Chondrocyte (in vitro differentiated cells): ENCODE data around the gene PANK1. TPM values are rescaled to one million over a fixed set of nuclear protein-coding genes. Genes with fewer than 3 reads are reported as not detected.

Experiments
- DNase-seq: peaks from one replicate; pipeline ENCODE4 v3.0.0; 2021; ENCODE audit warnings: mixed read lengths, low spot score
- H3K27ac Mint-ChIP-seq: one replicate; pipeline ENCODE4 v1.8.0; 2021; ENCODE audit warnings: mild to moderate bottlenecking, moderate library complexity, mixed read lengths; ENCODE audit not compliant: unreplicated experiment
- H3K27me3 Mint-ChIP-seq: 2 replicates; pipeline ENCODE4 v1.8.0; 2021; ENCODE audit warnings: low read depth, mixed read lengths
- H3K36me3 Mint-ChIP-seq: 2 replicates; pipeline ENCODE4 v1.8.0; 2021; ENCODE audit warnings: low read depth, mixed read lengths
- H3K4me1 Mint-ChIP-seq: 2 replicates; pipeline ENCODE4 v1.8.0; 2021; ENCODE audit warnings: low read depth, mild to moderate bottlenecking, mixed read lengths
- H3K4me3 Mint-ChIP-seq: one replicate; pipeline ENCODE4 v1.8.0; 2021; ENCODE audit warnings: mild to moderate bottlenecking, moderate library complexity, mixed read lengths; ENCODE audit not compliant: unreplicated experiment
- H3K9me3 Mint-ChIP-seq: 2 replicates; pipeline ENCODE4 v1.8.0; 2021; ENCODE audit warnings: low read depth, mixed read lengths
- total RNA-seq: library from RNA; stranded (reverse); gene quantifications from 3 replicates; pipeline ENCODE4 v1.2.1, GENCODE V29; 2021
- TF ChIP-seq, protein P1 (sequence below): fragments of 200-600 bp; sonication (generic); IDR thresholded peaks from 2 replicates; pipeline ENCODE4 v1.5.0; 2021; ENCODE audit warnings: antibody characterized with exemption, mild to moderate bottlenecking, moderate library complexity

The PANK1 gene
- total RNA-seq, 1 donor from 2014 or later, result 7.6 TPM

DNA sequence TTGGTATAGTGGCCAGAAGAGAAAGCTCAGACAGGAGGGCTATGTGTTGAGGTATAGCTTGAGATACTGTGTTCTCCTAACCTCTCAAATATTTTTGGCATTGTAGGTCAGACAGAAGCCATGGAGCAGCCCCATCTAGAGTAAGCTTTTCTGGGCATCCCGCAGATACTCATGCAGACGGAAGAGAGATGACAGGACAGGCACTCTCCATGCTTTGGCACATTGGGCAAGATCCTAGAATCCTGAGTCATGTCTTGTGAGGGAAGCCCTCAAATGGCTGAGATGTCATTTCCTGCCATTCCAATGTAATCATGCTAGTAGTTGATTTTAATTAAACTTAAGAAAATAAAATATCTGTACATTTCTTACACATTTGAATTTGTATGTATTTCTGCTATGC lies 39.6 kb upstream of the PANK1 start:
- H3K4me1 Mint-ChIP-seq, result no peaks in the 10 kb centered on the region
- H3K36me3 Mint-ChIP-seq, result no peaks in the 10 kb centered on the region
- no peak overlapping the region for H3K27ac Mint-ChIP-seq
- no peaks in the 10 kb centered on the region for H3K27me3 Mint-ChIP-seq
- H3K4me3 Mint-ChIP-seq, result no peak overlapping the region
- no peaks in the 10 kb centered on the region for H3K9me3 Mint-ChIP-seq
- no peak for DNase-seq
- TF ChIP-seq, protein P1, sequence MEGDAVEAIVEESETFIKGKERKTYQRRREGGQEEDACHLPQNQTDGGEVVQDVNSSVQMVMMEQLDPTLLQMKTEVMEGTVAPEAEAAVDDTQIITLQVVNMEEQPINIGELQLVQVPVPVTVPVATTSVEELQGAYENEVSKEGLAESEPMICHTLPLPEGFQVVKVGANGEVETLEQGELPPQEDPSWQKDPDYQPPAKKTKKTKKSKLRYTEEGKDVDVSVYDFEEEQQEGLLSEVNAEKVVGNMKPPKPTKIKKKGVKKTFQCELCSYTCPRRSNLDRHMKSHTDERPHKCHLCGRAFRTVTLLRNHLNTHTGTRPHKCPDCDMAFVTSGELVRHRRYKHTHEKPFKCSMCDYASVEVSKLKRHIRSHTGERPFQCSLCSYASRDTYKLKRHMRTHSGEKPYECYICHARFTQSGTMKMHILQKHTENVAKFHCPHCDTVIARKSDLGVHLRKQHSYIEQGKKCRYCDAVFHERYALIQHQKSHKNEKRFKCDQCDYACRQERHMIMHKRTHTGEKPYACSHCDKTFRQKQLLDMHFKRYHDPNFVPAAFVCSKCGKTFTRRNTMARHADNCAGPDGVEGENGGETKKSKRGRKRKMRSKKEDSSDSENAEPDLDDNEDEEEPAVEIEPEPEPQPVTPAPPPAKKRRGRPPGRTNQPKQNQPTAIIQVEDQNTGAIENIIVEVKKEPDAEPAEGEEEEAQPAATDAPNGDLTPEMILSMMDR, result no peak

DNA sequence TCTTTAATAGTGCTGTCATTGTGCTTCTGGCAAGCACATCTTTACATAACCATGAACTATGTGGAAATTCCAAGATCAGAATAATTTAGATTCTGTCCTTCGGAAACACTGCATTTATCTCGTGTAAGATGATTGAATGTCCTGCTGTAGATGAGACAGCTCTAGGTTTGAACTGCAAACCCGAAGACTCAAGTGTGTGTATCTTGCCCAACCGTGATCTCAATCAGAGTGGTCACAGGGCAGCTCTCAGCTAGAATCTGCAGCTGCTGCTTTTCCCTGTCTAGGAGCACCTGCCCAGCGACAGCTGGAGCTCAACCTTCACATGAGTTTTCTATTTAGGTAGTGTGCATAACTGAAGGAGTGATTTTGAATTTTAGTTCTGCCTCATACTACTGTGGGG lies 38.8 kb upstream of the PANK1 start:
- Mint-ChIP-seq H3K27me3 (no peaks in the 10 kb centered on the region), H3K27ac (no peak overlapping the region), H3K4me3 (no peak overlapping the region), H3K9me3 (no peaks in the 10 kb centered on the region), H3K36me3 (no peaks in the 10 kb centered on the region), H3K4me1 (no peaks in the 10 kb centered on the region)
- no peak for DNase-seq
- TF ChIP-seq, protein P1, result no peak

DNA sequence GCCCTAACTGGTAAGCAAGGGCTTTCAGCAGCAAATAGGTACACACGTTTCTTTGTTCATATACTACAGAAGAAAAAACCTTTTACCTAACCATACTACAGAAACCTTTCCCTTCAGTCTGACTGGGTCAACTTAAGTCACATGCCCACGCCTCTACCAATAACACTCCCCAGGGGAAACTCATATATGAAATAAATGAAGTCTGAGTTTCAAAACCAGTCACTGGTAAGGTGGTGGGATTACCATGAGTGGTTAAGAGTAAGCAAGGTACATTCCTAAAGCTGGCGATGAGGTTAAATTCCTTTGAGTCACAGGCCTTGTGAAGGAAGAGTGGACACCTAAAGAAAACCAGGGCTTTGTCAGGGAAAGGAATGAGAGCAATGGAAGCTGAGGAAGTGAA lies 34.9 kb upstream of the PANK1 start:
- TF ChIP-seq, protein P1, result no peak
- Mint-ChIP-seq H3K36me3 (no peaks in the 10 kb centered on the region), H3K4me1 (no peaks in the 10 kb centered on the region), H3K27me3 (no peaks in the 10 kb centered on the region), H3K9me3 (no peaks in the 10 kb centered on the region), H3K27ac (no peak overlapping the region), H3K4me3 (no peak overlapping the region)
- no peak for DNase-seq

DNA sequence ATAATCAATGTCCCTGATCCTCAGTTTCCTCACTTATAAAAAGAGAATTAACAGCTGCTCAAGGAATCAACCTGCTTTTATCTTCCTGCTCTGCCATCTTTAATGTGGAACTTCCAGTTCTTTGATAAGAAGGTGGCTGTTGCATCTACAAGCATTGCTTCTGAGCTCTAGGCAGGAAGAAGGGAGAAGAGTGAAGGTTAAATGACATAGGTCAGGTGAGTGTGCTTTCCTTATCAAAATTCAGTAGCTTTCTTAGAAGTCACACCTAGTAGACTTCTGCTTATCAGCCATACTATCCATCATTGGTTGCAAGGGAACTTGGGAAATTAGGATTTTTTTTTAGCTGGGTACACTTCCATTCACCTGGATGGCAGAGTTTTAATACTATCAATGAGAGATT lies 32.3 kb upstream of the PANK1 start:
- no peaks in the 10 kb centered on the region for H3K27me3 Mint-ChIP-seq
- H3K4me1 Mint-ChIP-seq, result no peaks in the 10 kb centered on the region
- TF ChIP-seq, protein P1, result no peak
- H3K9me3 Mint-ChIP-seq, result no peaks in the 10 kb centered on the region
- H3K27ac Mint-ChIP-seq, result no peak overlapping the region
- DNase-seq, result no peak
- no peak overlapping the region for H3K4me3 Mint-ChIP-seq
- H3K36me3 Mint-ChIP-seq, result no peaks in the 10 kb centered on the region

DNA sequence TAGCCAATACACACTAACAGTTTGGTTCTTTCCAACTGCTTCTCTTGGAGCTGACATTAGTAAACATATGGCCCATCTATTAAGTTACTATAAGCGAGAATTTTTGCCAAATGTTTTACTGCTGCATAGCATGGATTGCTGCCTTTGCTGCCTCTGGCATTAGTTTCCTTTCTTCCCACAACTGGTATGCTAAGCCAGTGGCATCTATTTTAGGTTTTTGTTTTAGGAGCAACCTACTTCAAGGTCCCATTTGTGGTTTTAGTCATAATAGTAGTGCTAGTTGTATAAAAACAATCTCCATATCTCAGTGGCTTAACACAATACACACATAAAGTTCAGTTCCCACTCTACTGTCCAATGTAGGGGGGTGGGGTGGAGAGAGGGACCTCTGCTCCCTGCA lies 25.9 kb upstream of the PANK1 start:
- DNase-seq, result no peak
- no peaks in the 10 kb centered on the region for H3K9me3 Mint-ChIP-seq
- no peak overlapping the region for H3K27ac Mint-ChIP-seq
- no peak overlapping the region for H3K4me3 Mint-ChIP-seq
- TF ChIP-seq, protein P1, result no peak
- H3K4me1 Mint-ChIP-seq, result peaks cover 11% of the 10 kb centered on the region
- H3K36me3 Mint-ChIP-seq, result no peaks in the 10 kb centered on the region
- no peaks in the 10 kb centered on the region for H3K27me3 Mint-ChIP-seq
